ENCODE data around the gene NCOR2. TPM values are rescaled to one million over a fixed set of nuclear protein-coding genes. Genes with fewer than 3 reads are reported as not detected.

NCOR2 gene
- total RNA-seq, 1 donor from 2014 or later = 251 TPM

DNA sequence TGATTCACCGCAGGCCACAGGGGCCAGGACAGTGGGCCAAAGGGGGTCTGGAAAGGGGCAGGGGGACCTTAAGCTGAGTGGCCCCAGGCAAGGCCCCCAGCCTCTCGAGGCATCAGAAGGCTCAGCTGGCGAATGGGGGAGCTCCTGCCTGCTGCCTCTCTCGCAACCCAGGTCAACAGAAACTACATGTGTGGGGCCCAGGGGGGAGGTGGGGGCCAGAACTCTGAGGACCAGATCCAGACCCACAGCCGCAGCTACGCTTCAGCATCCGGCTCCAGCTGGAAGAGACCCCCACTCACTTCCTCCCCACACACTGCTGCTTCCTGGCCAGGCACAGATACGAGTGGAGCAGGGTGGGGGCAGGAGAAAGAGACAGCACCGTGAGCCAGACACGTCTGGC lies 46.5 kb downstream of the NCOR2 start:
- H3K27me3 Mint-ChIP-seq = no peaks in the 10 kb centered on the region
- TF ChIP-seq, protein P1, sequence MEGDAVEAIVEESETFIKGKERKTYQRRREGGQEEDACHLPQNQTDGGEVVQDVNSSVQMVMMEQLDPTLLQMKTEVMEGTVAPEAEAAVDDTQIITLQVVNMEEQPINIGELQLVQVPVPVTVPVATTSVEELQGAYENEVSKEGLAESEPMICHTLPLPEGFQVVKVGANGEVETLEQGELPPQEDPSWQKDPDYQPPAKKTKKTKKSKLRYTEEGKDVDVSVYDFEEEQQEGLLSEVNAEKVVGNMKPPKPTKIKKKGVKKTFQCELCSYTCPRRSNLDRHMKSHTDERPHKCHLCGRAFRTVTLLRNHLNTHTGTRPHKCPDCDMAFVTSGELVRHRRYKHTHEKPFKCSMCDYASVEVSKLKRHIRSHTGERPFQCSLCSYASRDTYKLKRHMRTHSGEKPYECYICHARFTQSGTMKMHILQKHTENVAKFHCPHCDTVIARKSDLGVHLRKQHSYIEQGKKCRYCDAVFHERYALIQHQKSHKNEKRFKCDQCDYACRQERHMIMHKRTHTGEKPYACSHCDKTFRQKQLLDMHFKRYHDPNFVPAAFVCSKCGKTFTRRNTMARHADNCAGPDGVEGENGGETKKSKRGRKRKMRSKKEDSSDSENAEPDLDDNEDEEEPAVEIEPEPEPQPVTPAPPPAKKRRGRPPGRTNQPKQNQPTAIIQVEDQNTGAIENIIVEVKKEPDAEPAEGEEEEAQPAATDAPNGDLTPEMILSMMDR (IDR thresholded peaks at IDR 0.05; ENCODE audit: unreplicated experiment) = no peak
- peaks cover 4% of the 10 kb centered on the region for H3K36me3 Mint-ChIP-seq (ENCODE audit: insufficient read depth)
- H3K9me3 Mint-ChIP-seq (ENCODE audit: low read depth) = no peaks in the 10 kb centered on the region
- H3K4me3 Mint-ChIP-seq (ENCODE audit: low read depth) = no peak overlapping the region
- no peak for DNase-seq (ENCODE audit: low spot score, unreplicated experiment)
- peak overlapping the region; percentile 69 for H3K27ac Mint-ChIP-seq
- H3K4me1 Mint-ChIP-seq (ENCODE audit: low read depth) = peaks cover 17% of the 10 kb centered on the region

DNA sequence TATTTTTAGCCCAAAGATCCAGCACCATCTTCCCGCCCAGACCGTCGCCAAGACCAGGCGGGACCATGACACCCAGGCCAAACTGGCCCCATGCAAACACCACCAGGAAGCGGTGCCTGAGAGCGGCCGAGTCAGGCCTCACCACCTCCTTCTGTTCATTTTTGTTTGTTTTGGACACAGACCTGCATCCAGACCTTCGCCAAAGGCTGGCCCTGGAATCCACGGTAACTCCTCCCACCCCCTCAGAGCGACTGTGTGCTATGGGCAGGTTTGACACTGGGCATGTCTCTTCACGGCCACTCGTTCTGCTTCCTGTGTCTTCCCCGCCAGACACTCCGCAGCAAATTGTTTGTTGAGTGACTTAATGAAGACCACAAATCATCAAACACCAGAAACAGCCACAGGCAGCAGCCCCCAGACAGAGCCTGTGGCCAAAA lies 47.1 kb downstream of the NCOR2 start:
- Mint-ChIP-seq H3K4me3 (ENCODE audit: low read depth) (no peak overlapping the region), H3K27me3 (no peaks in the 10 kb centered on the region)

GRCh38 chr12:124519746-124520145 lies 47.7 kb downstream of the NCOR2 start:
- Mint-ChIP-seq H3K36me3 (ENCODE audit: insufficient read depth) (peaks cover 9% of the 10 kb centered on the region), H3K4me3 (ENCODE audit: low read depth) (no peak overlapping the region), H3K9me3 (ENCODE audit: low read depth) (no peaks in the 10 kb centered on the region), H3K27me3 (no peaks in the 10 kb centered on the region), H3K4me1 (ENCODE audit: low read depth) (peaks cover 17% of the 10 kb centered on the region), H3K27ac (no peak overlapping the region)
- DNase-seq (ENCODE audit: low spot score, unreplicated experiment) = no peak
- TF ChIP-seq, protein P1 (IDR thresholded peaks at IDR 0.05; ENCODE audit: unreplicated experiment) = no peak

More for the DNA sequence above, 47.1 kb downstream of the NCOR2 start:
- Mint-ChIP-seq H3K4me1 (ENCODE audit: low read depth) (peaks cover 17% of the 10 kb centered on the region), H3K36me3 (ENCODE audit: insufficient read depth) (peaks cover 8% of the 10 kb centered on the region), H3K9me3 (ENCODE audit: low read depth) (no peaks in the 10 kb centered on the region), H3K27ac (peak overlapping the region; percentile 69)
- no peak for DNase-seq (ENCODE audit: low spot score, unreplicated experiment)
- TF ChIP-seq, protein P1 (IDR thresholded peaks at IDR 0.05; ENCODE audit: unreplicated experiment) = no peak

DNA sequence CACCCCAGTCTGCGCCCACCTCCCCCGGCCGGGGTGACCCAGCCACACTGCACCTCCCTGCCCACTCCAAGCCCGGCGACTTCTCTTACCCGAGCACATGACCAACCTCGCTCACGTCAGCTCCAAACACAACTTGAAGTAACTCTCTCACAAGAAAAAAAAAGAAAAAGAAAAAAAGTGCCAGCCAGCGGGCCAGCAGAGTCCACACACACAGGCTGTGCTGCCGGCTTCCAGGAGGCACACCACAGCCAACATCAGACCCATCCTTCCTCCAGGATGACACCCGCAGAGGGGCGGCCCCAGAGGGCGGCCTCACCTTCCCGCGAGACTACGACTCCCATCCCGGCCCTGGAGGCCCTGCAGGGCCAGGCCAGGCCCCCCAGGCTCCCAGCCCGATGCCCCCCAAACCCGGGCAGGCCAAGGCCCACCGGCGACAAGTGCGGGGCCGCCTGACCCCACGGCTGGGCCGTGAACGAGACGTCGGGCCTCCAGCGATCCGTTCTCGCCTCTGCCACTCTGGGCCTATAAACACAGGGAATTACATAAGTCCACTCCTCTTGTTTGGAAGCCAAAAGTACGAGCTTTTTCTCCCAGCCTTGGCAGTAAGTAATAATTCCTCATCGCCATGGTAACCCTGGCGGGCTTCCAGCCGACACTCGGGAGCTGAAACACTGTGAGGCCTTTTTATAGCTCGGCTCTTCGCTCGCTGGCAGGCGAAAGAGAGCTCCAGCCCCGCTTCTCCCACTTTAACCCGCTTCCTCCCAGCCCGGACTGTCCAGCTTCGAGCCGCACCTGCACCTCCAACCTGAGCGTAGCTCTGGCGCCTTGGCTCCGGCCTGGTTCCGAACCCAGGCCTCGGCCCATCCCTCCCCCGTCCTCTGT lies 49.1 kb downstream of the NCOR2 start:
- Mint-ChIP-seq H3K27ac (peak overlapping the region; percentile 89), H3K36me3 (ENCODE audit: insufficient read depth) (peaks cover 10% of the 10 kb centered on the region), H3K9me3 (ENCODE audit: low read depth) (no peaks in the 10 kb centered on the region), H3K27me3 (no peaks in the 10 kb centered on the region), H3K4me1 (ENCODE audit: low read depth) (peaks cover 21% of the 10 kb centered on the region), H3K4me3 (ENCODE audit: low read depth) (no peak overlapping the region)
- TF ChIP-seq, protein P1 (IDR thresholded peaks at IDR 0.05; ENCODE audit: unreplicated experiment) = no peak
- no peak for DNase-seq (ENCODE audit: low spot score, unreplicated experiment)
